ENCODE results near the gene ITGA11.

The ITGA11 gene

DNA sequence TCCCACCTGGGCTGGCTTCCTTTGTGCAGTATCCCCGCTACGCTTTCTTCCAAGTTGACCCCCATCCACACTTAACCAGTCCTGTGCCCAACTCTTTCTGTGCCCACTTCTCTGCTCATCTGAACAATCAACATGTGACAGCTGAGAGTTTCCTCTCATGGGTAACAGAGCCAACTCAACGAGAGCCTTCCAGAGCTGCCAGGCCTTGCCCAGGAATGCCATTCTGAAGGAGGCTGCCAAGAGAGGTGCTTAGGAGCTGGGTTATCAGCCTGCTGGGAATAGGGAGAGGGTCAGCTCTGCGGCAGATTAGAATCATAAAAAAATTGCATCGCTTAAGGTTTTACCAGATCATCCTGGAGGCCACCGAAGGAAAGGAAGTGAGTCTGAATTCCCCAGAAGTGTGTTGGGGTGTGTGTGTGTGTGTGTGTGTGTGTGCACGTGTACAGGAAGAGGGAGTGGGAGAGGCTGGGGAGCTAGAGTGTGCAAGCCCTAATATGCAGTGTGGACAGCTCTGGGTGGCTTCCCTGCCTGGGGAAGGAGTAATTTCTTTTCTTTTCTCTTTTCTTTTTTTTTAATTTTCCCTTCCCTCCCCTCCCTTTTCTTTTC lies 66.7 kb downstream of the ITGA11 start:
- TF ChIP-seq, protein P1, sequence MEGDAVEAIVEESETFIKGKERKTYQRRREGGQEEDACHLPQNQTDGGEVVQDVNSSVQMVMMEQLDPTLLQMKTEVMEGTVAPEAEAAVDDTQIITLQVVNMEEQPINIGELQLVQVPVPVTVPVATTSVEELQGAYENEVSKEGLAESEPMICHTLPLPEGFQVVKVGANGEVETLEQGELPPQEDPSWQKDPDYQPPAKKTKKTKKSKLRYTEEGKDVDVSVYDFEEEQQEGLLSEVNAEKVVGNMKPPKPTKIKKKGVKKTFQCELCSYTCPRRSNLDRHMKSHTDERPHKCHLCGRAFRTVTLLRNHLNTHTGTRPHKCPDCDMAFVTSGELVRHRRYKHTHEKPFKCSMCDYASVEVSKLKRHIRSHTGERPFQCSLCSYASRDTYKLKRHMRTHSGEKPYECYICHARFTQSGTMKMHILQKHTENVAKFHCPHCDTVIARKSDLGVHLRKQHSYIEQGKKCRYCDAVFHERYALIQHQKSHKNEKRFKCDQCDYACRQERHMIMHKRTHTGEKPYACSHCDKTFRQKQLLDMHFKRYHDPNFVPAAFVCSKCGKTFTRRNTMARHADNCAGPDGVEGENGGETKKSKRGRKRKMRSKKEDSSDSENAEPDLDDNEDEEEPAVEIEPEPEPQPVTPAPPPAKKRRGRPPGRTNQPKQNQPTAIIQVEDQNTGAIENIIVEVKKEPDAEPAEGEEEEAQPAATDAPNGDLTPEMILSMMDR (IDR thresholded peaks at IDR 0.05; ENCODE audit: low read depth, low read length, missing control alignments) = no peak
- DNase-seq (ENCODE audit: extremely low read depth, low read depth) = no peak
- no peak overlapping the region for H3K4me3 ChIP-seq (replicated peaks; ENCODE audit: low read depth, low read length)

- no peak for DNase-seq (ENCODE audit: extremely low read depth, low read depth)
- TF ChIP-seq, protein P1 (IDR thresholded peaks at IDR 0.05; ENCODE audit: low read depth, low read length, missing control alignments) = no peak
- H3K4me3 ChIP-seq (replicated peaks; ENCODE audit: low read depth, low read length) = no peak overlapping the region
Observed at GRCh38 chr15:68364660-68365035, 67.3 kb downstream of the ITGA11 start.

GRCh38 chr15:68364028-68364659 lies 67.8 kb downstream of the ITGA11 start:
- TF ChIP-seq, protein P1 (IDR thresholded peaks at IDR 0.05; ENCODE audit: low read depth, low read length, missing control alignments) = no peak
- H3K4me3 ChIP-seq (replicated peaks; ENCODE audit: low read depth, low read length) = no peak overlapping the region
- no peak for DNase-seq (ENCODE audit: extremely low read depth, low read depth)

DNA sequence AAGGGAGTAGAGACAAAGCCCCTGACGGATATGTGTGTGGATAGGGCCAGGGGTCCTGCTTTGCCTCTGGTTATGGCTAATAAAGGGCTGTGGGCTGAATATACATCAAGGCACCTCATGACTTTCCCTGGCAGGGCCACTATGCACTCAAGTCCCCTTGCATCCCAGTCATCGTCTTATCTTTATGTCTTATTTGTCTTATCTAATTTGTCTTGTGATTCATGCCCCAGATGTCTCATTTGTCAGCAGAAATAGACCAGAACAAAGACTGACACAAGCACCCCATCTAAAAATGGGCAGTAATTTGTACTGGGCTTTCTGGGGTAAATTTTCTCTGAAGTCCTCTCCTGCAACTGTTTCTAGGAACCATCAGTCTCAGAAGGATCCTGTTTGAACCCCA lies 68.6 kb downstream of the ITGA11 start:
- no peak for DNase-seq (ENCODE audit: extremely low read depth, low read depth)
- H3K4me3 ChIP-seq (replicated peaks; ENCODE audit: low read depth, low read length) = no peak overlapping the region
- TF ChIP-seq, protein P1 (IDR thresholded peaks at IDR 0.05; ENCODE audit: low read depth, low read length, missing control alignments) = no peak

DNA sequence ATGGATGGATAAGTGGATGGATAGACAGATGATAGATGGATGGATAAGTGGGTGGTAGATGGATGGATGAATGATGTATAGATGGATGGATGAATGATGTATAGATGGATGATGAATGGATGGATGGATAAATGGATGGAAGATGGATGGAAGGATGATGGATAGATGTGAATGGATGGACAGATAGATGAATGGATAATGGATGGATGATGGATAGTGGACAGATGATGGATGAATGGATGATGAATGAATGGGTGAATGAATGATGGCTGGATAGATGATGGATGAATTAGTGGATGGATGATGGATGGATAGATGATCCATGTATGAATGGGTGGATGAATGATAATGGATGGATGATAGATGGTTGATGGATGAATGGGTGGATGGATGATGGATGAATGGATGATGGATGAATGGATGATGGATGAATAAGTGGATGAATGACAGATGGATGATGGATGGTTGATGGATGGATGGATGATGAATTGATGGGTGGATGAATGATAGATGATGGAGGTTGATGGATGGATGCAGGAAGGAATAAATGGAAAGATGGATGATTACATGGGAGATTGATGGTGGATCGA lies 69.3 kb downstream of the ITGA11 start:
- DNase-seq (ENCODE audit: extremely low read depth, low read depth) = no peak
- no peak overlapping the region for H3K4me3 ChIP-seq (replicated peaks; ENCODE audit: low read depth, low read length)
- TF ChIP-seq, protein P1 (IDR thresholded peaks at IDR 0.05; ENCODE audit: low read depth, low read length, missing control alignments) = no peak

DNA sequence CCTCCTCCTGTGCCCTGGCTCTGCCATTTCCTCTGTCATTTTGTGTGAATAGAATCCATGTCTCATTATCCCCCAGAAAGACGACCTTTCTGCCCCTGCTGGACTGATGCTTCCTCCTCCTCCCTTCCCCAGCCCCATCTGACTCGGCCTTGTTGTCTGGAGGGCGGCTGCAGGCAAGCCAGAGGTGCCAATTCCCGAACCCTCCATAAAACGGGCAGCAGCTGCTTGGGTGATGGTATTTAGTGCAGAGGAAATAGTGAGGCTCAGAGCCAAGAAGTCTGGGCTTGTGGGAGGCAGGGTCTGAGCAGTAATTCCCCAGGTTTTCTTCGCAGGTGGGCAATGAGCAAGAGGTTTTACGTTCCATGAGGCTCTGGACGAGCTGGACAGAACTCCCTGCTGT lies 71.2 kb downstream of the ITGA11 start:
- TF ChIP-seq, protein P1 (IDR thresholded peaks at IDR 0.05; ENCODE audit: low read depth, low read length, missing control alignments) = no peak
- H3K4me3 ChIP-seq (replicated peaks; ENCODE audit: low read depth, low read length) = no peak overlapping the region
- no peak for DNase-seq (ENCODE audit: extremely low read depth, low read depth)

Data from HFF-Myc (cell line).